HCT116 (cell line): ENCODE measurements around the gene HSDL2. TPM values are rescaled to one million over a fixed set of nuclear protein-coding genes. Genes with fewer than 3 reads are reported as not detected.

ENCODE experiments used
- ATAC-seq: fragments of 200-7000 bp; cut with Tn5 transposase; 2 replicates; pipeline ENCODE4 v1.9.1; 2020; ENCODE audit warnings: mild to moderate bottlenecking, moderate library complexity
- BruUV-seq: library from RNA; stranded (reverse); fragments of 400-500 nt; replicated peaks from 2 replicates; lab custom pipeline; 2021; lab: Mats Ljungman, UMichigan
- CTCF ChIA-PET: fragments of 300-600 bp; sonication (Branson Sonifier 250); formaldehyde crosslinking; loops from one replicate; lab custom pipeline; 2021; ENCODE audit warnings: antibody characterized with exemption; lab: Charles Lee
- POLR2A ChIA-PET: fragments of 300-600, 350-600 bp; sonication (Branson Sonifier 250); formaldehyde crosslinking; loops from one replicate; lab custom pipeline; 2021; ENCODE audit warnings: antibody characterized with exemption; lab: Charles Lee
- RAD21 ChIA-PET, 2 experiments: fragments of 300-600 bp; sonication (Branson Sonifier 250); formaldehyde crosslinking; loops; one replicate each; lab custom pipeline; 2023; ENCODE audit warnings: low total read pairs in 2 of 2; ENCODE audit not compliant: uncharacterized antibody in 2 of 2, unreplicated experiment in 2 of 2, low non-redundant PET in 1 of 2; lab: Charles Lee
- DNase-seq: peaks from one replicate; pipeline ENCODE4 v3.0.0-alpha.2; 2010; ENCODE audit warnings: low read depth, low spot score
- H2AFZ ChIP-seq: fragments of 200-600 bp; shearing (Covaris generic), sonication (generic); 2 replicates; pipeline ENCODE4 v1.6.1; 2017; ENCODE audit warnings: low read depth, mixed run types, mixed read lengths, antibody characterized with exemption, low read length; ENCODE audit not compliant: poor library complexity, severe bottlenecking
- H3K27ac ChIP-seq: 2 replicates; pipeline ENCODE4 v1.5.1; 2012; ENCODE audit warnings: low read depth, low read length
- H3K27me3 ChIP-seq: fragments of 200-600 bp; sonication (generic); 2 replicates; pipeline ENCODE4 v1.6.1; 2016; ENCODE audit warnings: mixed run types, low read length, mixed read lengths; ENCODE audit not compliant: insufficient read depth
- H3K36me3 ChIP-seq, 2 experiments: fragments of 200-500 bp in 1 of 2; fragments of 200-600 bp in 1 of 2; sonication (Bioruptor generic) in 1 of 2; sonication (generic) in 1 of 2; 2 replicates each; pipeline versions ENCODE4 v1.5.1 to v1.6.1; 2014 to 2016; ENCODE audit warnings: low read length in 2 of 2, inconsistent platforms in 1 of 2, mixed read lengths in 1 of 2, mixed run types in 1 of 2; ENCODE audit not compliant: insufficient read depth in 2 of 2, control insufficient read depth in 1 of 2
- H3K4me1 ChIP-seq, 2 experiments: fragments of 200-600 bp in 1 of 2; sonication (generic) in 1 of 2; 2 replicates each; pipeline versions ENCODE4 v1.5.1 to v1.6.1; 2012 to 2017; ENCODE audit warnings: low read length in 2 of 2, inconsistent platforms in 1 of 2, mild to moderate bottlenecking in 1 of 2, mixed read lengths in 1 of 2, mixed run types in 1 of 2, moderate library complexity in 1 of 2; ENCODE audit not compliant: insufficient read depth in 2 of 2, control insufficient read depth in 1 of 2
- H3K4me2 ChIP-seq: fragments of 200-600 bp; sonication (generic); 2 replicates; pipeline ENCODE4 v1.6.1; 2017; ENCODE audit warnings: mixed run types, low read length, mixed read lengths
- H3K4me3 ChIP-seq, 2 experiments: fragments of 200-600 bp in 1 of 2; sonication (generic) in 1 of 2; replicated peaks in 1 of 2; 2 replicates each; pipeline ENCODE4 v1.5.1; 2011 to 2016; ENCODE audit warnings: low read length in 2 of 2, control low read depth in 1 of 2, low read depth in 1 of 2, mild to moderate bottlenecking in 1 of 2, mixed read lengths in 1 of 2, mixed run types in 1 of 2
- H3K79me2 ChIP-seq: fragments of 200-600 bp; sonication (generic); 2 replicates; pipeline ENCODE4 v1.6.1; 2017; ENCODE audit warnings: mild to moderate bottlenecking, mixed run types, low read length, moderate library complexity, mixed read lengths; ENCODE audit not compliant: insufficient read depth
- H3K9ac ChIP-seq: fragments of 200-600 bp; sonication (generic); 2 replicates; pipeline ENCODE4 v1.6.1; 2016; ENCODE audit warnings: low read length, mixed read lengths
- H3K9me2 ChIP-seq: fragments of 200-600 bp; sonication (generic), shearing (Covaris generic); 2 replicates; pipeline ENCODE4 v1.6.1; 2017; ENCODE audit warnings: mixed run types, mild to moderate bottlenecking, moderate library complexity; ENCODE audit not compliant: insufficient read depth
- H3K9me3 ChIP-seq, 2 experiments: fragments of 200-500 bp in 1 of 2; fragments of 200-600 bp in 1 of 2; sonication (Bioruptor generic) in 1 of 2; sonication (generic) in 1 of 2; 2 replicates each; pipeline ENCODE4 v1.6.1; 2014 to 2017; ENCODE audit warnings: low read length in 2 of 2, mixed read lengths in 2 of 2, inconsistent platforms in 1 of 2, low read depth in 1 of 2, mild to moderate bottlenecking in 1 of 2, mixed run types in 1 of 2, moderate library complexity in 1 of 2; ENCODE audit not compliant: control insufficient read depth in 1 of 2, insufficient read depth in 1 of 2
- H4K20me1 ChIP-seq: fragments of 200-600 bp; sonication (generic), shearing (Covaris generic); 2 replicates; pipeline ENCODE4 v1.6.1; 2017; ENCODE audit warnings: mixed run types, mild to moderate bottlenecking, moderate library complexity; ENCODE audit not compliant: insufficient read depth
- ATF3 ChIP-seq: IDR thresholded peaks from 2 replicates; pipeline ENCODE4 v1.6.1; 2012
- CBX3 ChIP-seq: IDR thresholded peaks from 2 replicates; pipeline ENCODE4 v1.6.1; 2012; ENCODE audit warnings: low read depth
- CEBPB ChIP-seq: IDR thresholded peaks from 2 replicates; pipeline ENCODE4 v1.6.1; 2012; ENCODE audit warnings: low read depth
- CTCF ChIP-seq, 3 experiments: fragments of 200-600 bp in 1 of 3; sonication (generic) in 1 of 3; IDR thresholded peaks in 2 of 3; conservative IDR thresholded peaks in 1 of 3; 2 replicates each; pipeline ENCODE4 v1.5.1; 2012 to 2017; ENCODE audit warnings: low read depth in 2 of 3, low read length in 2 of 3, antibody characterized with exemption in 1 of 3, borderline replicate concordance in 1 of 3, control low read depth in 1 of 3, mild to moderate bottlenecking in 1 of 3, mixed read lengths in 1 of 3, mixed run types in 1 of 3, moderate library complexity in 1 of 3; ENCODE audit not compliant: insufficient read depth in 1 of 3
- EGR1 ChIP-seq: IDR thresholded peaks from 2 replicates; pipeline ENCODE4 v1.6.1; 2012; ENCODE audit warnings: low read depth
- ELF1 ChIP-seq: IDR thresholded peaks from 2 replicates; pipeline ENCODE4 v1.6.1; 2012; ENCODE audit warnings: low read depth, borderline replicate concordance
- EZH2 ChIP-seq: fragments of 200-600 bp; sonication (generic); IDR thresholded peaks from 2 replicates; pipeline ENCODE4 v1.6.1; 2017; ENCODE audit warnings: antibody characterized with exemption, mixed run types
- EZH2phosphoT487 ChIP-seq: fragments of 200-600 bp; IDR thresholded peaks from 2 replicates; pipeline ENCODE4 v1.6.1; 2018; ENCODE audit warnings: antibody characterized with exemption, borderline replicate concordance
- FOSL1 ChIP-seq: IDR thresholded peaks from 2 replicates; pipeline ENCODE4 v1.6.1; 2012; ENCODE audit warnings: low read depth
- JUND ChIP-seq: IDR thresholded peaks from 2 replicates; pipeline ENCODE4 v1.6.1; 2012
- MAX ChIP-seq: IDR thresholded peaks from 2 replicates; pipeline ENCODE4 v1.6.1; 2012
- RAD21 ChIP-seq: IDR thresholded peaks from 2 replicates; pipeline ENCODE4 v1.6.1; 2012; ENCODE audit warnings: low read depth, mild to moderate bottlenecking
- REST ChIP-seq: IDR thresholded peaks from 2 replicates; pipeline ENCODE4 v1.6.1; 2012; ENCODE audit warnings: low read depth
- SIN3A ChIP-seq: IDR thresholded peaks from 2 replicates; pipeline ENCODE4 v1.6.1; 2012; ENCODE audit warnings: low read depth
- SP1 ChIP-seq: IDR thresholded peaks from 2 replicates; pipeline ENCODE4 v1.6.1; 2012; ENCODE audit warnings: low read depth
- SRF ChIP-seq: IDR thresholded peaks from 2 replicates; pipeline ENCODE4 v1.6.1; 2012; ENCODE audit warnings: low read depth
- TCF7L2 ChIP-seq: IDR thresholded peaks from 2 replicates; pipeline ENCODE4 v1.7.0; 2011; ENCODE audit warnings: borderline replicate concordance, inconsistent platforms; ENCODE audit not compliant: insufficient read depth, insufficient read length; ENCODE audit errors: extremely low read depth
- ZBTB33 ChIP-seq: IDR thresholded peaks from 2 replicates; pipeline ENCODE4 v1.6.1; 2011; ENCODE audit warnings: mild to moderate bottlenecking, low read length, moderate library complexity; ENCODE audit not compliant: insufficient replicate concordance; ENCODE audit errors: extremely low read depth
- ZFX ChIP-seq: fragments of 450-650 bp; IDR thresholded peaks from 2 replicates; pipeline ENCODE4 v1.6.1; 2017
- ZNF274 ChIP-seq: fragments of 200-500 bp; sonication (Bioruptor generic); IDR thresholded peaks from 2 replicates; pipeline ENCODE4 v1.6.1; 2014; ENCODE audit warnings: mild to moderate bottlenecking, low read depth, low read length, inconsistent platforms
- intact Hi-C: fragments of 100-400 bp; cut with micrococcal nuclease; formaldehyde crosslinking; loops from 2 replicates; pipeline ENCODE4 v1.10.0; 2022
- total RNA-seq: library from RNA; stranded (reverse); gene quantifications from one replicate; pipeline ENCODE4 v1.2.1, GENCODE V29; 2021; ENCODE audit not compliant: unreplicated experiment

HSDL2 gene
- total RNA-seq, 1 experiment from 2014 or later: 33.9 TPM

GRCh38 chr9:112332214-112332613, 47.7 kb upstream of the HSDL2 start:
- no peak overlapping the region for H2AFZ ChIP-seq
- TF ChIP-seq CBX3 (no peak), CTCF (IDR thresholded peaks at IDR 0.05 in 2 of 3, conservative IDR thresholded peaks at IDR 0.05 in 1 of 3; ENCODE audit: borderline replicate concordance in 1 of 3, insufficient read depth in 1 of 3, low read depth in 2 of 3, low read length in 2 of 3) (no peak), ATF3 (no peak), JUND (no peak), ZNF274 (no peak), ZFX (no peak), FOSL1 (no peak), MAX (no peak), SRF (no peak), CEBPB (no peak), RAD21 (no peak), ELF1 (no peak), EGR1 (no peak), EZH2 (no peak), TCF7L2 (no peak), ZBTB33 (no peak), REST (no peak), SP1 (no peak), EZH2phosphoT487 (no peak), SIN3A (no peak)
- peak overlapping the region; percentile 89 for H3K9ac ChIP-seq
- H3K4me2 ChIP-seq: peak overlapping the region; percentile 84
- ChIA-PET POLR2A (no interaction called here), CTCF (no interaction called here), RAD21 (no interaction called here)
- no peaks in the 10 kb centered on the region for H3K9me3 ChIP-seq
- no peaks in the 10 kb centered on the region for H3K27me3 ChIP-seq
- H3K9me2 ChIP-seq: no peaks in the 10 kb centered on the region
- intact Hi-C loops: loop anchor here (5.0 to 10.0 kb wide), 3 partner anchors 160 to 700 kb away; partner anchors contain the start of gene DNAJC25
- BruUV-seq: TSS peak; percentile 48
- peaks cover 58% of the 10 kb centered on the region for H3K79me2 ChIP-seq
- H3K27ac ChIP-seq: peak overlapping the region; percentile 100; the same call in 1 of the 2 replicates
- no peaks in the 10 kb centered on the region for H3K36me3 ChIP-seq
- ATAC-seq (no peak), DNase-seq (no peak)
- peaks cover 9 to 34% of the 10 kb centered on the region in 2 experiments; a peak in 3 of 4 replicates for H3K4me1 ChIP-seq
- H4K20me1 ChIP-seq: no peaks in the 10 kb centered on the region
- peak overlapping the region; percentile 55 to 72 for H3K4me3 ChIP-seq
